ENCODE measurements around the gene MSI2.

Gene MSI2

GRCh38 chr17:57582881-57583756 is 326.8 kb downstream of the MSI2 start:
- H3K4me3 ChIP-seq (ENCODE audit: low read depth, low read length) = no peak overlapping the region

DNA sequence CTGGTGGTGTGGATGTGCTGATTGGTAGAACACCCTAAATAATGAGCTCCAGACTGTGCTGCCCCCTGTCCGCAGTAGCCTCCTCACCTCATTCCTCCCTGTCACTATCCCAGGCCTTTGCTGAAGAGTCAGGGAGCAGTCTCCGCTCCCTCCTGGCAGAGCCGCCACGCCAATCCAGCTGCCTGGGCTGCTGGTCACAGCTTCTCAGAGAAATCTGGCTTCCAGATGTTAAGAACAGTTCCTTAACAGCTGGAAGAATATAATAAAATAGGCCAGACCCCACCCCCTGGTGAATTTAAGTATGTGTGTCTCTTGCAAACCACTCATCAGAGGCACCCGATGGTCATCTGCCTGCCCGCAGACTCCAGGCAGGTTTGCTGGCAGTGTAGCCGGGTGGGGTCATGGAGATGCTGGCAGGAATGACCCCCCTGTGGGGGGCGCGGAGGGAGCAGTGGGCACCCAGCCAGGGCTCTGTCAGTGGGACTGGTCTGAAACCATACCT is 327.8 kb downstream of the MSI2 start:
- no peak overlapping the region for H3K4me3 ChIP-seq (ENCODE audit: low read depth, low read length)

DNA sequence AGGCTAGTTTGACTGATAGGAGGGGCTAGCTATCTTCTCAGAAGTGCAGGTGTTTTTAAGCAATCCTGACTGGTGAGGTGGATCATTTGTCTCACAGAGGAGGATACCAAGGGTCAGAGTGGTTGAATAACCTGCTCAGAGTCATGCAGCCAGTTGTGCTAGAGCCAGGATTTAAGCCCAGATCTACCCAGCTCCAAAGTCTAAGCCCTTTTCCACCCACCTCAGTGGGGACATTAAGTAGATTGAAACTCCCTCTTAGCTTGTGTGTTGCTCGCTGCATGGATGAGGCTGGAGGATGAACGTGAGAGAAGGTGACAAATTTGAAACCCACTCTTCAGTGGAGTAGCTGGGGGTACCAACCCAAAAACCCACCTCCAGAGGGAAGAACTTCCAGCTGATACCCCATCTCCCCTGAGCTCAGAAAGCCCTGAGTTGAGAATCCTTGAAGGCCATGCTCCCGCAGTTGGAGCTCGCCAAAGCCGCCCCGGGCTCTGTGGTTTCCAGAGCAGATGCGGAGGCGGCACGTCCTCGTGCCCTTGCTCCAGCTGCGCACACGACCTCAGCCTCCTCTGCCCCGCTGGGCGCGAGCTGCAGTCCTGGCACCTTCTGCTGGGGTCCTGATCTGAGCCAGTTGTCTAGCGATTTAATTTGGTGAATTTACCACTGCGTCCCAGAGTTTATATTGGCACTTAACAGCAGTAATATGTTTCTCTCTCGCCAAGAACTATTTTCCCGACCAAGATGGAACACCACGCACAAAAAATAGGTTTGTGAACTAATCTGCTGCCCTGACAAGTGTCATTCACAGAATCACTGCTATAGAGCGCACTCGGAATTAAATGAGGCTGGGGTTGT is 329.2 kb downstream of the MSI2 start:
- no peak overlapping the region for H3K4me3 ChIP-seq (ENCODE audit: low read depth, low read length)

- no peak overlapping the region for H3K4me3 ChIP-seq (ENCODE audit: low read depth, low read length)
Measured at GRCh38 chr17:57586196-57586740, 329.9 kb downstream of the MSI2 start.

DNA sequence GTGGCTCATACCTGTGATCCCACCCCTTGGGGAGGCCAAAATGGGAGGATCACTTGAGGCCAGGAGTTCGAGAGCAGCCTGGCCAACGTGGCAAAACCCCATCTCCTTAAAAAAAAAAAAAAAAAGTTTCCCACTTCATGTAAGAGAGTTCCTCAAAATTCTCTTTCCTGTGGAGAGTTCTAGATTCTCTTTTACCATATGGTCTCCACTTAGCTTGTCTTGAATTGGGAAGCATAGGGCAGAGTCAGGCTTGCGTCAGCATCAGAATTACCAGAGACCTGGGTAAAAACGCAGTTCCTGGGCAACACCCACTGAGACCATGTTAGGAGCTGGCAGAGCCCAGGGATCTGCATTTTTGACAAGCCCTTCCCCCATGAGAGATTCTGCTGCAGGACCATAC is 330.4 kb downstream of the MSI2 start:
- no peak overlapping the region for H3K4me3 ChIP-seq (ENCODE audit: low read depth, low read length)

DNA sequence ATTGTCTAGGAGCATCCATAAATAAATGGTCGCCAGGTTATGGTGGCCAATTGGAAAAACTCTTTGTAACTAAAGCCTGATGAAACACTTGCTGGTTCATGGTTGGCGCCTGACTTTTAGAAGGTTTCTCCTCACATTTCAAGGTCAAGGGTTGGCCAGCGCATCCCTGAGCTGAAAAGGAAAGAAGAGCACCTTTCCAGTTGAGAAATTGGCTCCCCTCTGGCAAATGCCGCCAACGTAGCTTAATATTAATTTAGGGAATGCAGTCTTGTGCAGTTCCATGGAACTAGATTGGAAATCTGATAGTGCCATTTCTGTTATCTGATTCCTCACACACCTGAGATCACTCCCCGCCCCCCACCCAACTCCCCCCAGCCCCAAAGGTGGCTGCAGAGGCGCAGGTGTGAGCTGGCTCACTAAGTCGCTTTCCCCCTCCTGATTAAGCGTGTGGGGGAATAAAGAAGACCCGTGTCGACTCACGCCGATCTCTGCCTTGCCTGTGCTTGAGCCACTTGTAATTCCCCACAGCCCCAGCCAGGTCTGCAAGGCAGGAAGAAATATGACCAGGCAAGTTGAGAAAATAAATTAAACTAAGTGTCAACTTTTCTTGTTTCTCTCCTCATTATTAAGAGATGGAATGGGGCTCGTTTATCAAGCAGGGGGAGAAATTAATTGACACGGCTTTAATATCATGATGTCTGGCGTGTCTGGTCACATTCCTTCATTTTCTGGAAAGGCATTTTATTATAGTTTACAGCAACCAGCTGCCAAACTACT is 331.1 kb downstream of the MSI2 start:
- H3K4me3 ChIP-seq (ENCODE audit: low read depth, low read length) = no peak overlapping the region

DNA sequence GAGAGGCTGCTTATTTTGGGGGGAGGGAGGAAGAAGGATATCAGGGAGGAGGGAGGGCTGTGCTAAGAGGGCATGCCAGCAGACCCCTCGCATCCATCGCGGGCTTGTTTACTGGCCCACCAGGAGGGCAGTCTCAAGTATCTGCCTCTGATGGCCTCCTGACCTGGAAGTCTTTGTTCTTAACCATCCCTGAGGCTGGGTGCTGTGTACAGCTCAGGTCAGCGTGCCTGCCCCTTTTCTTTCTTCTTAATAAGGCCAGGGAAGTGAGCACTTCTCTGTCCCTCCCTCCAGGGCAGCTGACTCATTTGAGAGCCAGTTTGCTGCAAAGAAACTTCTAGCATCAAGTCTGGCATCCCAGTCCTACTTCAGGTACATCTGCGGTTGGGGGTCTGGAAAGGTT is 331.8 kb downstream of the MSI2 start:
- H3K4me3 ChIP-seq (ENCODE audit: low read depth, low read length) = no peak overlapping the region

- no peak overlapping the region for H3K4me3 ChIP-seq (ENCODE audit: low read depth, low read length)
Measured at GRCh38 chr17:57589151-57590034, 333.1 kb downstream of the MSI2 start.

GRCh38 chr17:57593739-57594462 is 337.6 kb downstream of the MSI2 start:
- H3K4me3 ChIP-seq (ENCODE audit: low read depth, low read length) = no peak overlapping the region

DNA sequence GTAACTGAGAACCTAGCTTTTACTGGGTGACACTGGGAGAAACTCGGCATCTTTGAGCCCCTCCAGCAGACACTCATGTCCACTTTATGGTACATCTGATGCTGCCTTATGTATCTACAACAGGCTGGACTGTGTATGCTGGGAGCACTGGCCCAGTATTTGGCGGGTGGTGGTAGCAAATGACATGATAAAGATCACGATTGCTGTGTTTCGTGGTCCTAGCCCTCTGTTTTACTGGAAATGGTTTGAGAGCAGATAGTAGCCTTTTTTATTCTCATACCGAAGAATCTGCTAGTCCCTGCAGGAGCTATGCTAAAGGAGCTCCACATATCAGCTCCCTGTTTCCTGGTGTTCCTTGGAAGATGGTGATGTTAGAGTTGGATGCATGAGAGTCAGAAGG is 338.4 kb downstream of the MSI2 start:
- H3K4me3 ChIP-seq (ENCODE audit: low read depth, low read length) = no peak overlapping the region

DNA sequence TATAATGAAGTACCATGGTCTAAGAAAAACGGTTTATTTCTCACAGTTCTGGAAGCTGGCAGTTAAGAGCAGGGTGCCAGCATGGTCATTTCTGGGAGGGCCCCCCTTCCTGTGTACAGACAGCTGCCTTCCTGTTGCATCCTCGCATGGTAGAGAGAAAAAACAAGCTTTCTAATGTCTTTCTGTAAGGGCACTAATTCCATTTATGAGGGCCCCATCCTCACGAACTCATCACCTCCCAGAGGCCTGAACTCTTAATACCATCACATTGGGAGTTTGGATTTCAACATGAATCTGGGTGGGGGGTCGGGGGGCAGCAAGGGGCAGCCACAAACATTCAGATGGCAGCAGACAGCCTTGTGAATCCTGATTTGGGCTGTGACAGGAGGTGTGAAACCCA is 339.1 kb downstream of the MSI2 start:
- no peak overlapping the region for H3K4me3 ChIP-seq (ENCODE audit: low read depth, low read length)

GRCh38 chr17:57595947-57596695 is 339.8 kb downstream of the MSI2 start:
- no peak overlapping the region for H3K4me3 ChIP-seq (ENCODE audit: low read depth, low read length)

GRCh38 chr17:57597101-57597500 is 340.8 kb downstream of the MSI2 start:
- no peak overlapping the region for H3K4me3 ChIP-seq (ENCODE audit: low read depth, low read length)

DNA sequence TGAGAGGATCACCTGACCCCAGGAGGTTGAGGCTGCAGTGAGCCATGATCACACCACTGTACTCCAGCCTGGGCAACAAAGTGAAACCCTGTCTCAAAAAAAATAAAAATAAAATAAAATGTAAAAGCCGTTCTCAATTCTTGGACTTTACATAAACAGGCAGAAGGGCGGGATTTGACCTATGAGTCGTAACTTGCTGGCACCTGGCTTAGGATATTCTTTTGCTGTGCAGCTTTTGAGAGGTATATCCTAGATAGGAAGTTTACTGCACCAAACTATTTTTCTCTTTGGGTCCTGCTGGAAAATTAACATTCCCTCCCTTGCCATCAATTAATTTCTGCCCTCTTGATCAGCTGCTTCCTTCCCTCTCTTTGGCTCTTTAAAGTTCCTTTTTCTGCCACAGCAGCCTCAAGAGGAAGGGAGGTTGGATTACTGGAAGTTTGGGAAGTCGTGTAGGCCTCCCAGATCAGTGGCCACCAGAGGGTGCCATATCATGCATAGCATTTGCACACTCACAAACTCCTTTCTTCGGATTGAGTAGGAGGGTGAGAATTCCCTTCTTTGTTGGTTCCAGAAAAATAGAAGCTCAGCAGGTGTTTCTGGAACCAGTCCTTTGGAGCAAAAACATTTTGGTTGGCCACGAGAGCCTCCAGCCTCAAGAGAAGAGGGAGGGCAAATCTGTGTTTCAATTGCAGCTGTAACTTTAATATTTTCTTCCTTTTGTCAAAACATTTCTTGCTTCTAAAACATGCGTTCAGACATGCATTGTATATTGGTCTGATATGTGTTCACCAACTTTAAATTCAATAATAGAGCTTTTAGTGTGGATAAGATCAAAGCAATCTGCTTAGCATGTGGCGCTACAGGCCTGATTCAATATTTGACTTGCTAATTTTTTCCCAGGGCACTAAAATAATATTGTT is 341.5 kb downstream of the MSI2 start:
- H3K4me3 ChIP-seq (ENCODE audit: low read depth, low read length) = no peak overlapping the region

DNA sequence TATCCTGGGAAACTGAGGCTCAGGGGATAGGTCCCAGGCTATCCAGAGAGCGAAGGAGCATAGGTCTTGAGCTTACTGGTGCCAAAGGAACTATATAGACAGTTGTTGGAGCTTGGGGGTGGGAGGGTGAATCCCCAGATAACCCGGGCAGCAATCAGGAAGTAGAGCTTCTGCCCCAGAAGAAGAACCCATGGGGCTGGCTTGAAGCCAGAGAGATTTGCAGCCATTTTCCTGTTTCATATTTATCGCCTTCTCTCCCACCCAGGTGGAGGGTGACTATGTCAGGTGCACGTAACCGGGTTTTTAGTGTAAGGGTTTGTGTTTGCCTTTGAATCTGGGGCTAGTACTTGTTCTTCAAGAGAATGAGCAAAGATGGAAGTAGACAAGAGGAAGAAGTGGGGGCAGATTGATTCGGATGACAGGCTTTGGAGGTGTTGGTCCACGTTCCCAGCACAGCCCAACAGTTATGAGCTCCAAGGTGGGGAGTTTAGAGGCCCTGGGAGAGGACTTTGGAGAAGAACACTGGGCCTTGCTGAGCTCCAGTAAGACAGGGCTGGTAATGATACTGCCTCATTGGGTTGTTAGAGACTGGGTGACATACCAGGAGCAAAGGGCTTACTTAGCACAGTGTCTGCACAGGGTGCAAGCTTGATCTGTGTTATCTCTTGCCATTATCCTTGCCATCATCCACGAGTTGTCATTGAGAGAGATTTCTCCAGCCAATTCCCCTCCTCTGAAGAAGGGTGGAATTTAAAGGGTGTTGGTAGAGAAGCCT is 343.1 kb downstream of the MSI2 start:
- H3K4me3 ChIP-seq (ENCODE audit: low read depth, low read length) = no peak overlapping the region

DNA sequence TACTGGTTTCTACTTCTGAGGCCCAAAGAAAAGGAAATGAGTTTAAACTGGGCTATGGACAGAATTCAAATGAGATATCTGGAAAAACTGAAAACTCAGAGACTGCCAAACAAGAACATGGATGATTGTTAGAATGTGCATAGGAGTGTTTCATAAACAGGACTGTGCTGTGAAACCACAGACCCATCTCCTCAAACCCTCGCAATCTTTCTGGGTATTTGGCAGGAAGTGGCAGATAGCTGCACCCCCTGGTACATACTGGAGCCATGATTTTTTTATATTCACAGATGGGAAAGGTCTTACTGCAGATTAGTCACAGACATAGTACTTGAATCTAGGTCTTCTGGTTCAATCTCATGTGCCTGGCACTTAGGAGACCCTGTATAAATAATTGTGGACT is 343.8 kb downstream of the MSI2 start:
- H3K4me3 ChIP-seq (ENCODE audit: low read depth, low read length) = no peak overlapping the region
